SU-DHL-6 (cell line): Measurements from ENCODE around the gene DPP4.

Experiments
- CTCF ChIP-seq: fragments of 200-600 bp; sonication (generic); IDR thresholded peaks from one replicate; pipeline ENCODE4 v1.5.1; 2017; ENCODE audit warnings: antibody characterized with exemption, mild to moderate bottlenecking, low read length, moderate library complexity; ENCODE audit not compliant: insufficient read depth, poor library complexity, severe bottlenecking
- EZH2phosphoT487 ChIP-seq: fragments of 200-600 bp; sonication (generic), shearing (Covaris generic); conservative IDR thresholded peaks from 2 replicates; pipeline ENCODE4 v1.6.1; 2018; ENCODE audit warnings: mild to moderate bottlenecking, antibody characterized with exemption, low read length, moderate library complexity, mixed read lengths

- TF ChIP-seq CTCF (no peak), EZH2phosphoT487 (no peak)
These were observed 60.2 kb downstream of the DPP4 start for GRCh38 chr2:162013514-162014475.
